ENCODE measurements around the gene IL21R.

GRCh38 chr16:27474921-27475320, 72.9 kb downstream of the IL21R start:
- TF ChIP-seq CTCF (conservative IDR thresholded peaks at IDR 0.05) (no peak), EZH2 (IDR thresholded peaks at IDR 0.05; ENCODE audit: low read depth) (no peak)
